IMR-90 (cell line): Measurements from ENCODE around the gene RPL23. TPM values are rescaled to one million over a fixed set of nuclear protein-coding genes. Genes with fewer than 3 reads are reported as not detected.
A peak's percentile ranks its signal among the peaks of the same experiment; 100 is the strongest.

ENCODE experiments used
- ATAC-seq: fragments of 200-7000 bp; cut with Tn5 transposase; 2 replicates; pipeline ENCODE4 v1.9.1; 2020; ENCODE audit warnings: low read depth, mild to moderate bottlenecking, moderate library complexity
- BruUV-seq: library from RNA; stranded (reverse); fragments of 400-500 nt; replicated peaks from 2 replicates; lab custom pipeline; 2021; lab: Mats Ljungman, UMichigan
- CTCF ChIA-PET: fragments of 300-600 bp; formaldehyde crosslinking; extraction: SDS; loops from one replicate; lab custom pipeline; 2021; ENCODE audit warnings: antibody characterized with exemption; lab: Yijun Ruan, JAX
- POLR2A ChIA-PET: fragments of 300-600 bp; sonication (Branson Sonifier 250); formaldehyde crosslinking; loops from one replicate; lab custom pipeline; 2022; ENCODE audit warnings: antibody characterized with exemption; ENCODE audit not compliant: unreplicated experiment; lab: Charles Lee
- DNase-seq: peaks from one replicate; pipeline ENCODE4 v3.0.0; 2013
- H2AFZ ChIP-seq: replicated peaks from 2 replicates; pipeline ENCODE3; 2013; ENCODE audit warnings: low read length, mild to moderate bottlenecking; ENCODE audit not compliant: poor library complexity
- H2AK5ac ChIP-seq: 2 replicates; pipeline ENCODE4 v1.6.1; 2013; ENCODE audit warnings: low read depth, low read length, inconsistent platforms
- H2AK9ac ChIP-seq: replicated peaks from 2 replicates; pipeline ENCODE3; 2013; ENCODE audit warnings: mild to moderate bottlenecking, low read depth, low read length, moderate library complexity; ENCODE audit not compliant: poor library complexity
- H2BK120ac ChIP-seq: 2 replicates; pipeline ENCODE4 v1.6.1; 2013; ENCODE audit warnings: low read depth, low read length, inconsistent platforms
- H2BK15ac ChIP-seq: 3 replicates; pipeline ENCODE4 v1.6.1; 2013; ENCODE audit warnings: low read depth, low read length, inconsistent platforms
- H2BK20ac ChIP-seq: 2 replicates; pipeline ENCODE4 v1.6.1; 2013; ENCODE audit warnings: low read depth, mild to moderate bottlenecking, inconsistent platforms, low read length, moderate library complexity
- H2BK5ac ChIP-seq: 2 replicates; pipeline ENCODE4 v1.6.1; 2013; ENCODE audit warnings: mild to moderate bottlenecking, low read depth, low read length, inconsistent platforms; ENCODE audit not compliant: poor library complexity, severe bottlenecking
- H3K14ac ChIP-seq: replicated peaks from 2 replicates; pipeline ENCODE4 v1.6.1; 2013; ENCODE audit warnings: low read depth, low read length, inconsistent platforms
- H3K18ac ChIP-seq: 2 replicates; pipeline ENCODE4 v1.6.1; 2013; ENCODE audit warnings: low read depth, low read length, control low read depth
- H3K23ac ChIP-seq: 2 replicates; pipeline ENCODE4 v1.6.1; 2013; ENCODE audit warnings: low read depth, low read length, inconsistent platforms
- H3K27ac ChIP-seq: 2 replicates; pipeline ENCODE4 v1.5.1; 2013; ENCODE audit warnings: mild to moderate bottlenecking, control low read depth, low read length; ENCODE audit not compliant: insufficient read depth
- H3K27me3 ChIP-seq: 2 replicates; pipeline ENCODE4 v1.6.1; 2013; ENCODE audit warnings: low read length; ENCODE audit not compliant: control insufficient read depth, insufficient read depth
- H3K36me3 ChIP-seq: 2 replicates; pipeline ENCODE4 v1.6.1; 2013; ENCODE audit warnings: low read length, mixed read lengths; ENCODE audit not compliant: control insufficient read depth, insufficient read depth
- H3K4ac ChIP-seq: 2 replicates; pipeline ENCODE4 v1.6.1; 2013; ENCODE audit warnings: low read depth, low read length, inconsistent platforms
- H3K4me1 ChIP-seq: 2 replicates; pipeline ENCODE4 v1.6.1; 2013; ENCODE audit warnings: low read length, mixed read lengths; ENCODE audit not compliant: control insufficient read depth, insufficient read depth
- H3K4me2 ChIP-seq: 2 replicates; pipeline ENCODE4 v1.6.1; 2013; ENCODE audit warnings: low read depth, mild to moderate bottlenecking, control low read depth, low read length, moderate library complexity
- H3K4me3 ChIP-seq: 2 replicates; pipeline ENCODE4 v1.5.1; 2013; ENCODE audit warnings: low read depth, mild to moderate bottlenecking, control low read depth, low read length, moderate library complexity; ENCODE audit not compliant: insufficient read depth
- H3K56ac ChIP-seq: 2 replicates; pipeline ENCODE4 v1.6.1; 2013; ENCODE audit warnings: low read length, inconsistent platforms; ENCODE audit not compliant: insufficient read depth; ENCODE audit errors: extremely low read depth
- H3K79me1 ChIP-seq, 2 experiments: 2 replicates each; pipeline ENCODE4 v1.6.1; 2013; ENCODE audit warnings: low read length in 2 of 2, inconsistent platforms in 1 of 2, low read depth in 1 of 2
- H3K9ac ChIP-seq: 2 replicates; pipeline ENCODE4 v1.6.1; 2013; ENCODE audit warnings: low read depth, low read length, control low read depth
- H3K9me1 ChIP-seq: 2 replicates; pipeline ENCODE4 v1.6.1; 2013; ENCODE audit warnings: low read length, inconsistent platforms; ENCODE audit not compliant: insufficient read depth
- H3K9me3 ChIP-seq: 2 replicates; pipeline ENCODE4 v1.6.1; 2013; ENCODE audit warnings: low read length; ENCODE audit not compliant: control insufficient read depth, insufficient read depth
- H4K20me1 ChIP-seq: 2 replicates; pipeline ENCODE4 v1.6.1; 2013; ENCODE audit warnings: low read length, inconsistent platforms; ENCODE audit not compliant: insufficient read depth
- H4K5ac ChIP-seq: 2 replicates; pipeline ENCODE4 v1.6.1; 2013; ENCODE audit warnings: mild to moderate bottlenecking, low read depth, low read length, control low read depth
- H4K8ac ChIP-seq, 2 experiments: 2 replicates each; pipeline ENCODE4 v1.6.1; 2013; ENCODE audit warnings: low read depth in 2 of 2, low read length in 2 of 2, control low read depth in 1 of 2, inconsistent platforms in 1 of 2
- H4K91ac ChIP-seq: 2 replicates; pipeline ENCODE4 v1.6.1; 2013; ENCODE audit warnings: low read depth, low read length, inconsistent platforms; ENCODE audit not compliant: insufficient read depth
- FOS ChIP-seq: fragments of 150-350 bp; IDR thresholded peaks from 2 replicates; pipeline ENCODE4 v1.6.1; 2016; ENCODE audit warnings: low read depth, low read length
- RCOR1 ChIP-seq: IDR thresholded peaks from 2 replicates; pipeline ENCODE4 v1.6.1; 2012; ENCODE audit warnings: mild to moderate bottlenecking, low read length, improper control_type of control experiment; ENCODE audit not compliant: insufficient replicate concordance
- RFX5 ChIP-seq: IDR thresholded peaks from 2 replicates; pipeline ENCODE4 v1.8.0; 2012; ENCODE audit warnings: low read depth, mild to moderate bottlenecking, low read length, moderate library complexity
- WGBS, 2 experiments: methylation state at CpG; one replicate each; pipeline versions ENCODE4 v1.1.5 to v1.1.7; 2013; ENCODE audit warnings: missing lambda C conversion rate in 2 of 2; ENCODE audit not compliant: insufficient read length in 1 of 2; ENCODE audit errors: extremely low coverage in 2 of 2; 5-methylcytosine and 5-hydroxymethylcytosine counted together
- dilution Hi-C: fragments of 300-500 bp; cut with HindIII; formaldehyde crosslinking; loops from one replicate; pipeline ENCODE4 v1.14.3; 2018; ENCODE audit warnings: low sequenced_read_pairs; ENCODE audit not compliant: unreplicated experiment
- in situ Hi-C: fragments of 300-500 bp; cut with MboI; formaldehyde crosslinking; loops from 3 replicates; pipeline ENCODE4 v1.14.3; 2019; ENCODE audit warnings: low sequenced_read_pairs, inconsistent platforms, mixed read lengths
- intact Hi-C: fragments of 100-400 bp; cut with micrococcal nuclease; formaldehyde crosslinking; loops from 2 replicates; pipeline ENCODE4 v1.10.0; 2022
- polyA plus RNA-seq, 3 experiments: library from polyadenylated mRNA; depleted of rRNA; stranded (reverse); fragments of >200 nt; gene quantifications; 2 replicates each; pipeline ENCODE4 v1.2.3, GENCODE V29; 2012; ENCODE audit warnings: low replicate concordance in 1 of 3
- total RNA-seq: library from RNA; depleted of rRNA; stranded (reverse); fragments of >200 nt; gene quantifications from 2 replicates; pipeline ENCODE4 v1.2.3, GENCODE V29; 2012

Gene RPL23
- total and polyA plus RNA-seq, 2 of the 4 experiments (the other 2 are of a cell fraction): 1,170 to 2,308 TPM

- in situ Hi-C loops (no loop called here), intact Hi-C loops (no loop called here), dilution Hi-C loops (no loop called here)
- Histone ChIP-seq H4K20me1 (peaks cover 100% of the 10 kb centered on the region), H3K9ac (no peak overlapping the region), H4K91ac (no peak overlapping the region), H2AK5ac (no peak overlapping the region), H2BK15ac (no peak overlapping the region), H3K56ac (no peak overlapping the region), H4K8ac (no peak overlapping the region), H3K36me3 (peaks cover 77% of the 10 kb centered on the region), H2BK5ac (peak overlapping the region; percentile 31), H2AK9ac (peak overlapping the region; percentile 1), H3K14ac (no peak overlapping the region; the same call in 1 of the 2 replicates), H3K4ac (no peak overlapping the region), H3K4me2 (no peak overlapping the region; the same call in 1 of the 2 replicates), H3K9me1 (peaks cover 53% of the 10 kb centered on the region), H2BK20ac (no peak overlapping the region), H3K27ac (no peak overlapping the region), H3K4me1 (peaks cover 43% of the 10 kb centered on the region), H3K4me3 (no peak overlapping the region), H3K79me1 (peaks cover 14 to 87% of the 10 kb centered on the region in 2 experiments; a peak in 3 of 4 replicates), H2AFZ (peak overlapping the region; percentile 14), H3K9me3 (no peaks in the 10 kb centered on the region), H2BK120ac (no peak overlapping the region), H4K5ac (no peak overlapping the region), H3K27me3 (no peaks in the 10 kb centered on the region), H3K23ac (peak overlapping the region; percentile 43; the same call in 1 of the 2 replicates), H3K18ac (no peak overlapping the region)
- ChIA-PET CTCF (no interaction called here), POLR2A (interaction anchor here (0.6 kb wide), 1 partner anchor 137 kb away, joined by 4 read pairs; no protein-coding TSS in a partner anchor)
- BruUV-seq: no TSS peak
- peak; percentile 52 for DNase-seq
- TF ChIP-seq RFX5: no peak
- TF ChIP-seq RCOR1: no peak
- no peak for TF ChIP-seq FOS
- 100% methylated on average over 1 of the region's 11 CpGs; no CpG with 5 or more reads in 1 of the 2 experiments for WGBS, 2 experiments
- ATAC-seq: no peak
Observed at GRCh38 chr17:38885728-38886642, 32.5 kb upstream of the RPL23 start.
